ENCODE measurements around the gene CDA. TPM values are rescaled to one million over a fixed set of nuclear protein-coding genes. Genes with fewer than 3 reads are reported as not detected.

Gene CDA
- total and polyA plus RNA-seq, 10 of the 15 experiments (the other 5 are each of a cell fraction or from before 2014, with no cell fraction given): not detected

- ChIA-PET RAD21 (ENCODE audit: unreplicated experiment) (no interaction called here), SMC1A (ENCODE audit: uncharacterized antibody, unreplicated experiment) (no interaction called here), CTCF (no interaction called here), POLR2A (no interaction called here)
- Histone ChIP-seq H3K9ac (ENCODE audit: control insufficient read depth, insufficient read depth, low read length) (no peak overlapping the region), H3K4me3 (no peak overlapping the region), H3K4me1 (ENCODE audit: control insufficient read depth, insufficient read depth, low read length) (no peaks in the 10 kb centered on the region), H3K36me3 (ENCODE audit: control insufficient read depth in 2 of 2, insufficient read depth in 2 of 2, low read length in 1 of 2) (no peaks in the 10 kb centered on the region), H3K4me2 (ENCODE audit: control insufficient read depth, insufficient read depth) (no peak overlapping the region), H2AFZ (ENCODE audit: control insufficient read depth, low read depth, low read length) (no peak overlapping the region), H3K79me2 (ENCODE audit: control insufficient read depth, insufficient read depth, low read length) (no peaks in the 10 kb centered on the region), H3K9me3 (replicated peaks; ENCODE audit: control insufficient read depth, insufficient read depth, low read length) (no peaks in the 10 kb centered on the region), H3K27me3 (replicated peaks in 1 of 2; ENCODE audit: control insufficient read depth in 2 of 2, insufficient read depth in 2 of 2, low read length in 1 of 2) (peaks cover 5 to 6% of the 10 kb centered on the region in 2 experiments), H3K27ac (ENCODE audit: control insufficient read depth, insufficient read depth) (no peak overlapping the region), H4K20me1 (ENCODE audit: control insufficient read depth, insufficient read depth) (no peaks in the 10 kb centered on the region)
- WGBS (ENCODE audit: insufficient coverage, insufficient replicate concordance, low lambda C conversion rate, missing lambda C conversion rate): 36% methylated on average over 2 of the region's 2 CpGs
- BruUV-seq (replicated peaks): no TSS peak
- FAIRE-seq (no peak), DNase-seq (ENCODE audit: low read depth, low spot score) (no peak), ATAC-seq (no peak)
- in situ Hi-C loops (cut with MboI) (no loop called here), intact Hi-C loops (cut with micrococcal nuclease; ENCODE audit: unreplicated experiment) (no loop called here)
- TF ChIP-seq NR2C1 (IDR thresholded peaks at IDR 0.05): no peak
- no peak for TF ChIP-seq IKZF1 (conservative IDR thresholded peaks at IDR 0.05)
- TF ChIP-seq NR2F1 (conservative IDR thresholded peaks at IDR 0.05): no peak
- no peak for TF ChIP-seq RELA (IDR thresholded peaks at IDR 0.05; ENCODE audit: borderline replicate concordance, partially characterized antibody)
- no peak for TF ChIP-seq MTA3 (IDR thresholded peaks at IDR 0.05; ENCODE audit: borderline replicate concordance, low read length)
- no peak for TF ChIP-seq USF2 (IDR thresholded peaks at IDR 0.05; ENCODE audit: borderline replicate concordance, low read depth, low read length)
- TF ChIP-seq GATAD2B (conservative IDR thresholded peaks at IDR 0.05; ENCODE audit: low read depth): no peak
- TF ChIP-seq ZBTB4 (CRISPR knock-in tag; IDR thresholded peaks at IDR 0.05): no peak
- no peak for TF ChIP-seq SMAD5 (IDR thresholded peaks at IDR 0.05; ENCODE audit: low read depth)
- no peak for TF ChIP-seq ZNF384 (IDR thresholded peaks at IDR 0.05; ENCODE audit: borderline replicate concordance, low read depth, low read length)
- no peak for TF ChIP-seq ELK1 (IDR thresholded peaks at IDR 0.05; ENCODE audit: low read depth, low read length)
- TF ChIP-seq MYB (IDR thresholded peaks at IDR 0.05; ENCODE audit: borderline replicate concordance, low read depth, low read length): no peak
- TF ChIP-seq ESRRA (IDR thresholded peaks at IDR 0.05; ENCODE audit: low read length): no peak
- TF ChIP-seq RAD51 (IDR thresholded peaks at IDR 0.05): no peak
- no peak for TF ChIP-seq ASH2L (IDR thresholded peaks at IDR 0.05; ENCODE audit: borderline replicate concordance, low read depth)
- no peak for TF ChIP-seq ZSCAN29 (IDR thresholded peaks at IDR 0.05)
- no peak for TF ChIP-seq TAF1 (IDR thresholded peaks at IDR 0.05; ENCODE audit: borderline replicate concordance, low read depth, low read length)
- no peak for TF ChIP-seq FOXK2 (IDR thresholded peaks at IDR 0.05)
- no peak for TF ChIP-seq MXI1 (IDR thresholded peaks at IDR 0.05; ENCODE audit: low read depth, low read length)
Measured at GRCh38 chr1:20584890-20585289, 4.0 kb upstream of the CDA start.
